Measurements from ENCODE around the gene BMPR1A. TPM values are rescaled to one million over a fixed set of nuclear protein-coding genes. Genes with fewer than 3 reads are reported as not detected.
"Not testable (repeated sequence)": the region's sequence is repeated elsewhere in the genome, so short reads cannot be mapped to it uniquely, and the experiment has no call there.

Gene BMPR1A
- total and polyA plus RNA-seq, 4 donors: 38.1 to 84.0 (median 63.4) TPM

GRCh38 chr10:86850481-86850880 lies 94.1 kb downstream of the BMPR1A start:
- WGBS (ENCODE audit: insufficient coverage): no CpG with 5 or more reads among the region's 1 CpG

GRCh38 chr10:86851328-86852207 lies 95.1 kb downstream of the BMPR1A start:
- no peaks in the 10 kb centered on the region for H3K36me3 ChIP-seq (ENCODE audit: control insufficient read depth, insufficient read depth, low read length)
- no peaks in the 10 kb centered on the region for H3K9me3 ChIP-seq (ENCODE audit: control insufficient read depth, insufficient read depth, low read length)
- 67% methylated on average over 9 of the region's 11 CpGs for WGBS (ENCODE audit: insufficient coverage)
- H3K4me3 ChIP-seq (ENCODE audit: low read depth, low read length): no peak overlapping the region
- peak in 2 of 6 donors; percentile 34 for DNase-seq (ENCODE audit: low read depth in 4 of 6, low spot score in 6 of 6)
- H3K4me1 ChIP-seq (ENCODE audit: control insufficient read depth, insufficient read depth, low read length): no peaks in the 10 kb centered on the region
- H3K27me3 ChIP-seq (ENCODE audit: control insufficient read depth, insufficient read depth, low read length): no peaks in the 10 kb centered on the region
- peak overlapping the region; percentile 29 for H3K27ac ChIP-seq (ENCODE audit: low read depth, low read length)

More at GRCh38 chr10:86850481-86850880, 94.1 kb downstream of the BMPR1A start:
- no peak overlapping the region for H3K27ac ChIP-seq (ENCODE audit: low read depth, low read length)
- no peak for DNase-seq (ENCODE audit: low read depth in 4 of 6, low spot score in 6 of 6)
- no peak overlapping the region for H3K4me3 ChIP-seq (ENCODE audit: low read depth, low read length)
- no peaks in the 10 kb centered on the region for H3K27me3 ChIP-seq (ENCODE audit: control insufficient read depth, insufficient read depth, low read length)
- H3K4me1 ChIP-seq (ENCODE audit: control insufficient read depth, insufficient read depth, low read length): no peaks in the 10 kb centered on the region
- H3K9me3 ChIP-seq (ENCODE audit: control insufficient read depth, insufficient read depth, low read length): no peaks in the 10 kb centered on the region
- peaks cover under 1% of the 10 kb centered on the region for H3K36me3 ChIP-seq (ENCODE audit: control insufficient read depth, insufficient read depth, low read length)

- not testable (repeated sequence) for H3K9me3 ChIP-seq (ENCODE audit: control insufficient read depth, insufficient read depth, low read length)
Measured at GRCh38 chr10:86853582-86853981, 97.2 kb downstream of the BMPR1A start.

GRCh38 chr10:86855513-86855912 lies 99.1 kb downstream of the BMPR1A start:
- Histone ChIP-seq H3K9me3 (ENCODE audit: control insufficient read depth, insufficient read depth, low read length) (no peaks in the 10 kb centered on the region), H3K27me3 (ENCODE audit: control insufficient read depth, insufficient read depth, low read length) (no peaks in the 10 kb centered on the region), H3K27ac (ENCODE audit: low read depth, low read length) (no peak overlapping the region), H3K36me3 (ENCODE audit: control insufficient read depth, insufficient read depth, low read length) (no peaks in the 10 kb centered on the region), H3K4me1 (ENCODE audit: control insufficient read depth, insufficient read depth, low read length) (no peaks in the 10 kb centered on the region), H3K4me3 (ENCODE audit: low read depth, low read length) (no peak overlapping the region)
- WGBS (ENCODE audit: insufficient coverage): no CpG with 5 or more reads among the region's 1 CpG
- no peak for DNase-seq (ENCODE audit: low read depth in 4 of 6, low spot score in 6 of 6)

More at GRCh38 chr10:86853582-86853981, 97.2 kb downstream of the BMPR1A start:
- WGBS (ENCODE audit: insufficient coverage): 99% methylated on average over 9 of the region's 12 CpGs
- H3K36me3 ChIP-seq (ENCODE audit: control insufficient read depth, insufficient read depth, low read length); H3K27ac ChIP-seq (ENCODE audit: low read depth, low read length); H3K4me3 ChIP-seq (ENCODE audit: low read depth, low read length); H3K4me1 ChIP-seq (ENCODE audit: control insufficient read depth, insufficient read depth, low read length); DNase-seq (ENCODE audit: low read depth in 4 of 6, low spot score in 6 of 6); H3K27me3 ChIP-seq (ENCODE audit: control insufficient read depth, insufficient read depth, low read length): not testable (repeated sequence)

GRCh38 chr10:86856156-86856555 lies 99.7 kb downstream of the BMPR1A start:
- Histone ChIP-seq H3K27ac (ENCODE audit: low read depth, low read length) (no peak overlapping the region), H3K4me3 (ENCODE audit: low read depth, low read length) (no peak overlapping the region), H3K9me3 (ENCODE audit: control insufficient read depth, insufficient read depth, low read length) (no peaks in the 10 kb centered on the region), H3K27me3 (ENCODE audit: control insufficient read depth, insufficient read depth, low read length) (no peaks in the 10 kb centered on the region), H3K4me1 (ENCODE audit: control insufficient read depth, insufficient read depth, low read length) (no peaks in the 10 kb centered on the region), H3K36me3 (ENCODE audit: control insufficient read depth, insufficient read depth, low read length) (no peaks in the 10 kb centered on the region)
- no peak for DNase-seq (ENCODE audit: low read depth in 4 of 6, low spot score in 6 of 6)
- 80% methylated on average over 1 of the region's 7 CpGs for WGBS (ENCODE audit: insufficient coverage)

GRCh38 chr10:86857128-86857721 lies 100.8 kb downstream of the BMPR1A start:
- Histone ChIP-seq H3K4me1 (ENCODE audit: control insufficient read depth, insufficient read depth, low read length) (no peaks in the 10 kb centered on the region), H3K9me3 (ENCODE audit: control insufficient read depth, insufficient read depth, low read length) (no peaks in the 10 kb centered on the region), H3K27me3 (ENCODE audit: control insufficient read depth, insufficient read depth, low read length) (no peaks in the 10 kb centered on the region), H3K4me3 (ENCODE audit: low read depth, low read length) (no peak overlapping the region), H3K36me3 (ENCODE audit: control insufficient read depth, insufficient read depth, low read length) (no peaks in the 10 kb centered on the region), H3K27ac (ENCODE audit: low read depth, low read length) (no peak overlapping the region)
- WGBS (ENCODE audit: insufficient coverage): no CpG with 5 or more reads among the region's 3 CpGs
- DNase-seq (ENCODE audit: low read depth in 4 of 6, low spot score in 6 of 6): no peak

- H3K9me3 ChIP-seq (ENCODE audit: control insufficient read depth, insufficient read depth, low read length): no peaks in the 10 kb centered on the region
- H3K4me1 ChIP-seq (ENCODE audit: control insufficient read depth, insufficient read depth, low read length): peaks cover 1% of the 10 kb centered on the region
- no peaks in the 10 kb centered on the region for H3K27me3 ChIP-seq (ENCODE audit: control insufficient read depth, insufficient read depth, low read length)
- no peak for DNase-seq (ENCODE audit: low read depth in 4 of 6, low spot score in 6 of 6)
- H3K4me3 ChIP-seq (ENCODE audit: low read depth, low read length): no peak overlapping the region
- H3K27ac ChIP-seq (ENCODE audit: low read depth, low read length): no peak overlapping the region
- no CpG with 5 or more reads among the region's 1 CpG for WGBS (ENCODE audit: insufficient coverage)
- no peaks in the 10 kb centered on the region for H3K36me3 ChIP-seq (ENCODE audit: control insufficient read depth, insufficient read depth, low read length)
Measured at GRCh38 chr10:86858011-86858410, 101.6 kb downstream of the BMPR1A start.

GRCh38 chr10:86861351-86861750 lies 104.9 kb downstream of the BMPR1A start:
- WGBS (ENCODE audit: insufficient coverage): no CpG with 5 or more reads among the region's 1 CpG
- Histone ChIP-seq H3K27ac (ENCODE audit: low read depth, low read length) (no peak overlapping the region), H3K36me3 (ENCODE audit: control insufficient read depth, insufficient read depth, low read length) (no peaks in the 10 kb centered on the region), H3K4me3 (ENCODE audit: low read depth, low read length) (no peak overlapping the region), H3K4me1 (ENCODE audit: control insufficient read depth, insufficient read depth, low read length) (peaks cover 18% of the 10 kb centered on the region), H3K9me3 (ENCODE audit: control insufficient read depth, insufficient read depth, low read length) (no peaks in the 10 kb centered on the region), H3K27me3 (ENCODE audit: control insufficient read depth, insufficient read depth, low read length) (no peaks in the 10 kb centered on the region)
- DNase-seq (ENCODE audit: low read depth in 4 of 6, low spot score in 6 of 6): no peak

GRCh38 chr10:86862373-86862772 lies 106.0 kb downstream of the BMPR1A start:
- WGBS (ENCODE audit: insufficient coverage): 75% methylated on average over 3 of the region's 3 CpGs
- H3K36me3 ChIP-seq (ENCODE audit: control insufficient read depth, insufficient read depth, low read length): no peaks in the 10 kb centered on the region

More at GRCh38 chr10:86862373-86862772, 106.0 kb downstream of the BMPR1A start:
- no peak overlapping the region for H3K27ac ChIP-seq (ENCODE audit: low read depth, low read length)
- peaks cover 20% of the 10 kb centered on the region for H3K4me1 ChIP-seq (ENCODE audit: control insufficient read depth, insufficient read depth, low read length)
- DNase-seq (ENCODE audit: low read depth in 4 of 6, low spot score in 6 of 6): no peak
- H3K27me3 ChIP-seq (ENCODE audit: control insufficient read depth, insufficient read depth, low read length): no peaks in the 10 kb centered on the region
- no peak overlapping the region for H3K4me3 ChIP-seq (ENCODE audit: low read depth, low read length)
- H3K9me3 ChIP-seq (ENCODE audit: control insufficient read depth, insufficient read depth, low read length): no peaks in the 10 kb centered on the region

Data from spinal cord (tissue), 10 donors.